ENCODE data around the gene ARHGEF18. TPM values are rescaled to one million over a fixed set of nuclear protein-coding genes. Genes with fewer than 3 reads are reported as not detected.
"Not testable (repeated sequence)": the region's sequence is repeated elsewhere in the genome, so short reads cannot be mapped to it uniquely, and the experiment has no call there.

Gene ARHGEF18
- polyA plus RNA-seq, 1 donor from 2014 or later, result 12.6 TPM

DNA sequence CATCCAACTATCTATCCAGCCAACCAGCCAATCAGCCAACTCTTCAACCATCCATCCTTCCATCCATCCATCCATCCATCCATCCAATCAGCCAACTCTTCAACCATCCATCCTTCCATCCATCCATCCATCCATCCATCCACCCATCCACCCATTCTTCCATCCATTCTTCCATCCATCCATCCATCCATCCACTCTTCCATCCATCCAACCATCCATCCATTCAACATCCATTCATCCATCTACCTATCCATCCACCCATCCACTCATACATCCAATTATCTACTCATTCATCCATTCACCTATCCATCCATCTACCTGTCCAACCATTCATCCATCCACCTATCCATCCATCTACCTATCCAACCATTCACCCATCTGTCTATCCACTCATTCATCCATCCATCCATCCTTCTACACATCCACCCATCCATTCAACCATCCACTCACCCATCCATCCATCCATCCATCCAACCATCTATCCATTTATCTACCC is 9.4 kb downstream of the ARHGEF18 start:
- Mint-ChIP-seq H3K27ac (peak overlapping the region in 2 of 3 donors; percentile 37 to 86), H3K4me1 (peaks cover 29 to 55% (median 53%) of the 10 kb centered on the region in 3 donors), H3K36me3 (peaks cover 20% of the 10 kb centered on the region), H3K4me3 (peak overlapping the region in 3 of 4 donors; percentile 10 to 82 (median 16)), H3K9me3 (peaks cover 0 to 2% (median 0%) of the 10 kb centered on the region in 3 donors), H3K27me3 (no peaks in the 10 kb centered on the region)

DNA sequence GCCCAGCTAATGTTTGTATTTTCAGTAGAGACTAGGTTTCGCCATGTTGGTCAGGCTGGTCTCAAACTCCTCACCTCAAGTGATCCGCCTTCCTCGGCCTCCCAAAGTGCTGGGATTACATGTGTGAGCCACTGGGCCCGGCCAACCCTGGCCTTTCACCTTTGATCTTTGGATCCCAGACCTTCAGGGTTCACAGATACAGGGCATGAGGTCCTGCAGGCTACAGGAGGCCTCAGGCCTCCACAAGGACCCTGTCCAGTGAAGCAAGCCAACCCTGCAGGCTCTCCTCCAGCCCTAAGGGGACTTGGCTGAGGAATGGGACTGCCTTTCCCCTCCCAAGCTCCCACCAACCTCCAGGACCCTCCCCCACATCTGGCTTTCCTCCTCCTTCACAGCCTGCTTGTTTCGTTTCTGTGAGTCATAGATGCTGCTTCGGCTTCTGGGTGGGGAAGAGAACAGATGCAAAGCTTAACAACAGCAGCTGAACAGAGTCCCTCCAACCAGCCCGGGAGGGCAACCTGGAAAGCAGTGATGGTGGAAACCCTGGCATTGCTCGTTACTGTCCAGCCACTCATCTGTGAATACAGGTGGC is 11.8 kb downstream of the ARHGEF18 start:
- Mint-ChIP-seq H3K27ac (peak overlapping the region in 1 of 3 donors; percentile 31), H3K27me3 (no peaks in the 10 kb centered on the region), H3K36me3 (peaks cover 17% of the 10 kb centered on the region), H3K9me3 (peaks cover 0 to 2% (median 0%) of the 10 kb centered on the region in 3 donors), H3K4me3 (peak overlapping the region in 1 of 4 donors; percentile 83), H3K4me1 (peaks cover 16 to 50% (median 46%) of the 10 kb centered on the region in 3 donors)

DNA sequence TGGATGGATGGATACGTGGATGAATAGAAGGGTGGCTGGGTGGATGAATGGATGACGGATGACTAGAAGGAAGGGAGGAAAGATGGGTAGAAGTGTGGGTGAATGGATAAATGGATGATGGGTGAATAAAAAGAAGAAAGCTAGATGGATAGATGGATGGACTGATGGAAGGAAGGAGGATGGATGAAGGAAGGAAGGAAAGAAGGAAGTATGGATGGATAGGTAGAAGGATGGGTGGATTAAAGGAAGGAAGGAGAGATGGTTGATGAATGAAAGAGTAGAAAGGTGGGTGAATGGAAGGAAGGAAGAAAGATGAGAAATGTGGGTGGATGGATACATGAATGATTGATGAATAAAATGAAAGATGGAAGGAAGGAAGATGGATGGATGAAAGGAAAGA is 14.5 kb downstream of the ARHGEF18 start:
- H3K4me3 Mint-ChIP-seq, result peak overlapping the region in 1 of 4 donors; percentile 74
- peaks cover 15% of the 10 kb centered on the region for H3K36me3 Mint-ChIP-seq

DNA sequence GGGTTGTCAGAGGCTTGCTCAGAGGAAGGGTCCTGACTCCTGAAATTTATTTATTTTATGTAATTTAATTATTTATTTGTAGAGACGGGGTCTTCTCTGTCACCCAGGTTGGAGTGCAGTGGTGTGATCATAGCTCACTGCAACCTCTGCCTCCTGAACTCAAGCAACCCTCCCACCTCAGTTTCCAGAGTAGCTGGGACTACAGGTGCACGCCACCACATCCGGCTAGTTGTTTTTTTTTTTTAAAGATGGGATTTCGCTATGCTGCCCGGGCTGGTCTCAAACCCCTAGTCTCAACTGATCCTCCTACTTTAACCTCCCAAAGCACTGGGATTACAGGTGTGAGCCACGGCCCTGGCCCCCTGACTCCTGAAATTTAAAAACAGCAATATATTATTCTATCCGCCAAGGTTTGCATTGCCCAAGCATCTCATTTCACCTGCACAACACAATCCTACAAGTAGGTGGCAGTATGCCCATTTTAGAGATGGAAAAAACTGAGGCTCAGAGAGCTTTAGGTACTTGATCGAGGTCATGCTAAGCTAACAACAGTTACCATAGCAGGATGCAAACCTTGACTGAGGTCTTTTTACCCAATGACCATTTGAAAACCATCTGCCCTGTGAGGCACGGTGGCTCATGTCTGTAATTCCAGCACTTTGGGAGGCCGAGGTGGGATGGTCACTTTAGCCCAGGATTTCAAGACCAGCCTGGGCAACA is 18.1 kb downstream of the ARHGEF18 start:
- Mint-ChIP-seq H3K4me1 (peaks cover 6 to 29% (median 19%) of the 10 kb centered on the region in 3 donors), H3K4me3 (no peak overlapping the region), H3K9me3 (no peaks in the 10 kb centered on the region), H3K27me3 (no peaks in the 10 kb centered on the region), H3K36me3 (peaks cover 9% of the 10 kb centered on the region), H3K27ac (peak overlapping the region in 2 of 3 donors; percentile 56 to 83)

More for the DNA sequence above, 14.5 kb downstream of the ARHGEF18 start:
- peaks cover 14 to 47% (median 39%) of the 10 kb centered on the region in 3 donors for H3K4me1 Mint-ChIP-seq
- no peaks in the 10 kb centered on the region for H3K27me3 Mint-ChIP-seq
- peaks cover 0 to under 1% (median 0%) of the 10 kb centered on the region in 3 donors for H3K9me3 Mint-ChIP-seq
- H3K27ac Mint-ChIP-seq, result peak overlapping the region in 1 of 3 donors; percentile 90

DNA sequence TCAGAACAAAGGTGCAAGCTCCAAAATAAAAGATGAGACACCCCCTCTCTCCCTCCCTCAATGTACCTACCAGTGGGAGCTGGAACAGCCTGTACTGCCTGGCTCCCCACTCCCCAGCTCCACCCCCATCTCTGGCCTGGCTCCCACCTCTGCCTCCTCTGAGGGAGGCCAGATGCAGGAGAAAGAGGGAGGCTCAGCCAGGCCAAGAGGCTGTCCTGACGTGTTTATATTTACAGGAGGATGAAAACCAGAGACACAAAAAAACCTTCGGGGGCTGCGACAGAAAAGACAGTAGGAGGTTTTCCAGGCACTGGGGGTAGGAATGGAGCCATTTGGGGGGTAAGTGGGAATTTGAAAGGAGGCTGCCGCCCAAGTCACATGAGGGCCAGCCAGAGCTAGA is 19.7 kb downstream of the ARHGEF18 start:
- H3K27ac Mint-ChIP-seq, result peak overlapping the region in 1 of 3 donors; percentile 46
- no peaks in the 10 kb centered on the region for H3K27me3 Mint-ChIP-seq
- H3K4me3 Mint-ChIP-seq, result no peak overlapping the region
- H3K9me3 Mint-ChIP-seq, result no peaks in the 10 kb centered on the region
- H3K4me1 Mint-ChIP-seq, result peaks cover 6 to 19% (median 10%) of the 10 kb centered on the region in 3 donors
- peaks cover 4% of the 10 kb centered on the region for H3K36me3 Mint-ChIP-seq

DNA sequence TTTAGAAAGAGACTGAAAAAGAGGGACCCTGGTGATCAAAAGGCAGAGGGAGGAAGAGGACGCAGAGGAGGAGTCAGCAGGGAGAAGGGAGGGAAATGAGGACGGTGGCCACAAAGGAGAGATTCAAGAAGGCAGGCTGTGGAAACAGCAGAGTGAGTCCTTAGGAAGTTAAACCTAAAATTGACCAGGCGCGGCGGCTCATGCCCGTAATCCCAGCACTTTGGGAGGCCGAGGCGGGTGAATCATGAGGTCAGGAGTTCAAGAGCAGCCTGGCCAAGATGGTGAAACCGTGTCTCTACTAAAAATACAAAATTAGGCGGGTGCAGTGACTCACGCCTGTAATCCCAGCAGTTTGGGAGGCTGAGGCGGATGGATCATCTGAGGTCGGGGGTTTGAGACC is 20.1 kb downstream of the ARHGEF18 start:
- peak overlapping the region in 1 of 3 donors; percentile 46 for H3K27ac Mint-ChIP-seq
- not testable (repeated sequence) for H3K27me3 Mint-ChIP-seq, H3K36me3 Mint-ChIP-seq, H3K9me3 Mint-ChIP-seq, H3K4me3 Mint-ChIP-seq
- peaks cover 6 to 15% (median 8%) of the 10 kb centered on the region in 3 donors for H3K4me1 Mint-ChIP-seq

DNA sequence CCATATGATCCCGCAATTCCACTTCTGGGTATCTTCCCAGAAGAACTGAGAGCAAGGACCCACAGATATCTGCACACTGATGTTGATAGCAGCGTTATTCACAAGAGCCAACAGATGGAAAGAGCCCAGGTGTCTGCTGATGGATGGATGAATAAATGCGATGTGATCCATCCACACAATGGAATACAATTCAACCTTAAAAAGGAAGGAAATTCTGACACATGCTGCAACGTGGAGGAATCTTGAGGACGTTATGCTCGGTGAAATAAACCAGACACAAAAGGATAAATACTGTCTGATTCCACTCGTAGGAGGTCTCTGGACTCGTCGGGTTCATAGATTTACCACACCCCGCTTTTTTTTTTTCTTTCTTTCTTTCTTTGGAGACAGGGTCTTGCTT is 21.8 kb downstream of the ARHGEF18 start:
- H3K9me3 Mint-ChIP-seq, result no peaks in the 10 kb centered on the region
- no peak overlapping the region for H3K27ac Mint-ChIP-seq
- H3K36me3 Mint-ChIP-seq, result peaks cover 3% of the 10 kb centered on the region
- peak overlapping the region in 1 of 4 donors; percentile 17 for H3K4me3 Mint-ChIP-seq
- peaks cover 6 to 12% (median 10%) of the 10 kb centered on the region in 3 donors for H3K4me1 Mint-ChIP-seq
- H3K27me3 Mint-ChIP-seq, result no peaks in the 10 kb centered on the region

DNA sequence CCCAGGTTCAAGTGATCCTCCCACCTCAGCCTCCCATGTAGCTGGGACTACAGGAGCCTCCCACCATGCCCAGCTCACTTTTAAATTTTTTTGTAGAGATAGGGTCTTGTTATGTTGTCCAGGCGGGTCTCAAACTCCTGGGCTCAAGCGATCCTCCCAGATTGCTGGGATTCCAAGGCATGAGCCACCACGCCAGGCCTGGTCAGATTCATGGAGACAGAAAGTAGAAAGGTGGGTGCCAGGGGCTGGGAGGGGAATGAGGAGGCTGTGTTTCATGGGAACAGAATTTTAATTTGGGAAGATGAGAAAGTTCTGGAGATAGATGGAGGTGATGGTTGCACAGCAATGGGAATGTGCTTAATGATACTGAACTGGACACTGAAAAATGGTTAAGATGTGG is 22.3 kb downstream of the ARHGEF18 start:
- no peaks in the 10 kb centered on the region for H3K9me3 Mint-ChIP-seq
- no peaks in the 10 kb centered on the region for H3K27me3 Mint-ChIP-seq
- peak overlapping the region in 1 of 3 donors; percentile 62 for H3K27ac Mint-ChIP-seq
- H3K4me3 Mint-ChIP-seq, result no peak overlapping the region
- peaks cover 6 to 10% (median 10%) of the 10 kb centered on the region in 3 donors for H3K4me1 Mint-ChIP-seq
- peaks cover 3% of the 10 kb centered on the region for H3K36me3 Mint-ChIP-seq

DNA sequence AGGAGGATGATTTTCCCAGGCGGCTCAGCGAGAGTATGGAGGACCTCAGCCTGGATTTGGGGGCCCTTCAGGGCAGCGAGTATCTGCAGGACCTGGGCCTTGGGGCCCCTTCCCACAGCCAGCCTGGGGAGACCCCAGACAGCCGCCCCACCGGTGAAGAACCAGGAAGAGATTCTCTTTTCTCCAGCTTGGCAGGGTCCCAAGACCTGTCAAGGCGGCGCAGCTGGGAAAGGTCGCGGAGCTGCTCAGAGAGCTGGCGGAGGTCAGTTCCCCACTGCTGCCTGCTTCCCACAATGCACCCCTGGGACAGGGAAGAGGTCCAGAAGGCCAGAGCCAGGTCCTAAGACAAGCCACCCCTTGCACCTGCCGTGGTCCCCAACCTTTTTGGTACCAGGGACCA is 24.1 kb downstream of the ARHGEF18 start:
- Mint-ChIP-seq H3K36me3 (peaks cover 2% of the 10 kb centered on the region), H3K4me3 (no peak overlapping the region), H3K4me1 (peaks cover 0 to 6% (median 2%) of the 10 kb centered on the region in 3 donors), H3K9me3 (no peaks in the 10 kb centered on the region), H3K27ac (peak overlapping the region in 1 of 3 donors; percentile 10), H3K27me3 (no peaks in the 10 kb centered on the region)

DNA sequence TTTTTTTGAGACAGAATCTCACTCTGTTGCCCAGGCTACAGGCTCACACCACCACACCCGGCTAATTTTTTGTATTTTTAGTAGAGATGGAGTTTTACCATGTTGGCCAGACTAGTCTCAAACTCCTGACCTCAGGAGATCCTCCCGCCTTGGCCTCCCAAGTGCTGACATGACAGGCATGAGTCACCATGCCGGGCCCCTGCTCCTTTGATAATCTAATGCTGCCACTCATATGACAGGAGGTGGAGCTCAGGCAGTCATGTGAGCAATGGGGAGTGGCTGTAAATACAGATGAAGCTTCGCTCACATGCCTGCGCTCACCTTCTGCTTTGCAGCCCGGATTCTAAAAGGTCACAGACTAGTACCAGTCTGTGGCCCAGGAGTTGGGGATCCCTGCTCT is 25.1 kb downstream of the ARHGEF18 start:
- Mint-ChIP-seq H3K4me1 (peaks cover 0 to 6% (median 3%) of the 10 kb centered on the region in 3 donors), H3K27ac (no peak overlapping the region), H3K4me3 (no peak overlapping the region), H3K9me3 (no peaks in the 10 kb centered on the region), H3K36me3 (no peaks in the 10 kb centered on the region), H3K27me3 (no peaks in the 10 kb centered on the region)

DNA sequence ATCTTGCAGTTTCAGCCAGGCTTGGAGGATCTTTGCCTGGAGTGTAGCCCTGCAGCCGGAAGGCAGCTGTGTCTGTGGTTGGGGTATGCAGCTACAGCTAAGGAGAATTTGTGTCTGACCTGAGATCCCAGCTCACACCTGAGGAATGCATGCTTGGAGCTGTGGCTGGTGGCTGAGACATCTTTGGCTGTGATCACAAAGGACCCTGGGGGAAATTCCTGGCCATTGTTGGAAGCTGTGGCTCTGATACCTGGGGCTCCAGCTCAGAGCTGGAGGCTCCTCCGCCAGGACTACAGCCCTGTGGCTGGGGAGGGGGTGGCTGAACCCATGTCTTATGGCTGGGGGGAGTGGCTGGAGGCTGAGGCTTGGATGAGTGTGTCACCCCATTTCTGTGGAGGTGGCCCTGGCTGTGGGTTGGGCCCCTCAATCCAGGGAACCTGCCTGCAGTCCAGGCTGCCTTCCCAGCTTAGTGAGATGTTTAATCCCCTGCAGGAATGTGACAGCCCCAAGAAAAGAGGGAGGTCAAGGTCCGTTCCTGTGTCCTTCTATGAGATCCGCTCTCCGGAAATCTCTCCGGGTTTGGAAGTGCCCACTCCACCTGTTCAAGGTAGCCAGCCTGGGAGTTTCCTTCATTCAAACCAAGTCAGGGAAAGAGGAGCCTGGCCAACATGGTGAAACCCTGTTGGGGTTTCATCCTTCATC is 27.6 kb downstream of the ARHGEF18 start:
- H3K36me3 Mint-ChIP-seq, result peaks cover 4% of the 10 kb centered on the region
- no peaks in the 10 kb centered on the region for H3K9me3 Mint-ChIP-seq
- H3K4me1 Mint-ChIP-seq, result peaks cover 6 to 11% (median 7%) of the 10 kb centered on the region in 3 donors
- peak overlapping the region in 2 of 3 donors; percentile 7 to 48 for H3K27ac Mint-ChIP-seq
- H3K27me3 Mint-ChIP-seq, result no peaks in the 10 kb centered on the region
- H3K4me3 Mint-ChIP-seq, result no peak overlapping the region

DNA sequence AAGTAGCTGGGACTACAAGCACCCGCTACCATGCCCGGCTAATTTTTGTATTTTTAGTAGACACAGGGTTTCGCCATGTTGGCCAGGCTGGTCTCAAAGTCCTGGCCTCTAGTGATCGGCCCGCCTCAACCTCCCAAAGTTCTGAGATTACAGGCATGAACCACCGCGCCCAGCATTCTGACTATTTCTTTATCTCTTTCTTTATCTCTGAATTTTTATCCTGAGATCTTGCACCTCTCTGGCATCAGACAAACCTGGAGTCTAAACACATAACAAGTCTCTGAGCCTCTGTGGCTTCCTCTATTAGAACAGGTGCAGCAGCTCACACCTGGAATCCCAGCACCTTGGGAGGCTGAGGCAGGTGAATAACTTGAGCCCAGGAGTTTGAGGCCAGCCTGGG is 28.5 kb downstream of the ARHGEF18 start:
- peaks cover 6% of the 10 kb centered on the region for H3K36me3 Mint-ChIP-seq
- H3K4me1 Mint-ChIP-seq, result peaks cover 6 to 11% (median 7%) of the 10 kb centered on the region in 3 donors
- no peaks in the 10 kb centered on the region for H3K27me3 Mint-ChIP-seq
- peak overlapping the region in 1 of 3 donors; percentile 23 for H3K27ac Mint-ChIP-seq
- H3K9me3 Mint-ChIP-seq, result no peaks in the 10 kb centered on the region
- no peak overlapping the region for H3K4me3 Mint-ChIP-seq

DNA sequence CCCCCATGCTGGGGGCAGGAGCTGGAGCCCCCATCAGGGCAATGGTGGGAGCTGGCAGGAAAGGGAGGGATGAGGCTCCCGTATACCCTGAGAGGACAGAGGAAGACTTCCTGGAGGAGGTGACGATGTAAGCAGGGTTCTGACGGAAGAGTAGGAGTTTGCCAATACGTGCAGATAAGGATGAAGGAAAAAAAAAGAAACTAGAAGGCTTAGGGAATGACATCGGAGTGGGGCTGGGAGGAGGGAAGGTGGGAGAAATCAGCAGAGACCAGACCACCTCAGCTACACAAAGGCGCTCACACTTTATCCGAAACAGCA is 32.3 kb downstream of the ARHGEF18 start:
- Mint-ChIP-seq H3K36me3 (peaks cover 7% of the 10 kb centered on the region), H3K4me3 (no peak overlapping the region), H3K27me3 (no peaks in the 10 kb centered on the region)

DNA sequence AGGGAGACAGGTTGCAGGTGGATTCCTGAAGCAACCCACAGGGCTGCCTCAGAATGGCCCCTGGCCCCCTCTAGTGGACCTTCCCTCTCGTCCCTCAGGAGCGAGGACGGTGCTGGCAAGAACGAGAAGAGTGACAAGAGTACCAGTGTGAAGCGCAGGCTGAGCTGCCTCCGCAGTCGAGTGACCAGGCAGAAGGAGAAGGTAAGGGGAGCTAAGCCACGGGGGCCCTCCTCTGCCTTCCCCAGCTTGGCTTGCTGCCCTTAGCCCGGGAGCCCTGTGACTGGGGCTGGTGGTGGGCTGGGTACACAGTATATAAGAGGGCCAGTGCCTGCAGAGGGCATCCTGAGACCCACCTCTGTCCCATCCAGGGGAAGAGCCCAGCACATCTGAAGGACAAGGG is 34.0 kb downstream of the ARHGEF18 start:
- peaks cover 8% of the 10 kb centered on the region for H3K36me3 Mint-ChIP-seq
- no peak overlapping the region for H3K4me3 Mint-ChIP-seq
- H3K9me3 Mint-ChIP-seq, result no peaks in the 10 kb centered on the region
- H3K27ac Mint-ChIP-seq, result peak overlapping the region in 1 of 3 donors; percentile 61
- peaks cover 22 to 30% (median 27%) of the 10 kb centered on the region in 3 donors for H3K4me1 Mint-ChIP-seq
- no peaks in the 10 kb centered on the region for H3K27me3 Mint-ChIP-seq

More for the DNA sequence above, 32.3 kb downstream of the ARHGEF18 start:
- Mint-ChIP-seq H3K27ac (peak overlapping the region in 2 of 3 donors; percentile 34 to 48), H3K4me1 (peaks cover 15 to 16% (median 15%) of the 10 kb centered on the region in 3 donors), H3K9me3 (no peaks in the 10 kb centered on the region)

DNA sequence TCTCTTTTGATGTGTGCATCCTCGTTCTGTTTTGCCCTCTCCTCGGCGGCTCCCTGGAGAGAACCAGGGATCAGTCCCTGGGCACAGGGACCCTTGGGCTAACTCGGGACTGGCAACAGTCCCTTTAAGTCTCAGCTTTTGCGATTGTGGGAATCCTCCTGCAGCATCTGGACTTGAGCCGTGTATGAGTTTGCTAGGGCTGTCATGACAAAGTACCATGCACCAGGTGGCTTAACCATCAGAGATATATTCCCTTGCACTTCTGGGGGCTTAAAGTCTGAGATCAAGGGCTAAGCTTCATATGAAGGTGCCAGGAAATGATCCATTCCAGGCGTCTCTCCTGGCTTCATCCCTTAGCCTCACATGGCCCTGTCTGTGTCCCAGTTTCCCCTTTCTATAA is 34.5 kb downstream of the ARHGEF18 start:
- H3K4me3 Mint-ChIP-seq, result no peak overlapping the region
- H3K4me1 Mint-ChIP-seq, result peaks cover 24 to 32% (median 27%) of the 10 kb centered on the region in 3 donors
- no peaks in the 10 kb centered on the region for H3K9me3 Mint-ChIP-seq
- H3K27ac Mint-ChIP-seq, result peak overlapping the region in 2 of 3 donors; percentile 27 to 86
- no peaks in the 10 kb centered on the region for H3K27me3 Mint-ChIP-seq
- peaks cover 8% of the 10 kb centered on the region for H3K36me3 Mint-ChIP-seq

Data from IgD-negative memory B cell (primary cell).